ENCODE data around the gene MGAM2.
"Not testable (repeated sequence)": the region's sequence is repeated elsewhere in the genome, so short reads cannot be mapped to it uniquely, and the experiment has no call there.

MGAM2 gene

DNA sequence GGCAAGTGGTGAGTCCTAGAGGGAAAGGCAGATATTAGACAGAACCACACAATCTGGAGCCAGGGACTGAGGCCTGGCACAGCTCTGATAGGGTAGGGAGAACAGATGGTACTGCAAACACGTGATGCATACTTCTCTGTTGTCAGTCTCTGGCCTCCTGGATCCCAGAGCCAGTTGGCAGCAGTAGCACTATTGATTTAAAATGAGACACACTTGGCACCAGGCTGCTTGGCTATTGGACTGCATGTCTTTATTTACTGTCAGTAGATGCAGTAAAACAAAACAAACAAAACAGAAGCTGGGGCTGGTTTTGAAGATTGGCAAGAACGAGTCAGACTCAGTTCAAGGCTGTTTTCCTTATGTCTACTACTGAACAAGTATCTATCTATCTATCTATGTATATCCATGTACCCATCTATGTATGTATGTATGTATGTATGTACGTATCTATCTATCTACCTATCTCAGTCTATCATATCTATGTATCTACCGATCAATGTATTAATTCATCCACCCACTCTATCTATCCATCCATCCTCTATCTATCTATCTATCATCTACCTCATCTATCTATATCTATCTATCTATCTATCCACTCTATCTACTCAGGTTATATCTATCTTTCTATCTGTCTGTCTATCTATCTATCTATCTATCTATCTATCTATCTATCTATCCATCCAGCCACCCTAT lies 23.4 kb upstream of the MGAM2 start:
- DNase-seq (ENCODE audit: low spot score) = no peak
- TF ChIP-seq, protein P1, sequence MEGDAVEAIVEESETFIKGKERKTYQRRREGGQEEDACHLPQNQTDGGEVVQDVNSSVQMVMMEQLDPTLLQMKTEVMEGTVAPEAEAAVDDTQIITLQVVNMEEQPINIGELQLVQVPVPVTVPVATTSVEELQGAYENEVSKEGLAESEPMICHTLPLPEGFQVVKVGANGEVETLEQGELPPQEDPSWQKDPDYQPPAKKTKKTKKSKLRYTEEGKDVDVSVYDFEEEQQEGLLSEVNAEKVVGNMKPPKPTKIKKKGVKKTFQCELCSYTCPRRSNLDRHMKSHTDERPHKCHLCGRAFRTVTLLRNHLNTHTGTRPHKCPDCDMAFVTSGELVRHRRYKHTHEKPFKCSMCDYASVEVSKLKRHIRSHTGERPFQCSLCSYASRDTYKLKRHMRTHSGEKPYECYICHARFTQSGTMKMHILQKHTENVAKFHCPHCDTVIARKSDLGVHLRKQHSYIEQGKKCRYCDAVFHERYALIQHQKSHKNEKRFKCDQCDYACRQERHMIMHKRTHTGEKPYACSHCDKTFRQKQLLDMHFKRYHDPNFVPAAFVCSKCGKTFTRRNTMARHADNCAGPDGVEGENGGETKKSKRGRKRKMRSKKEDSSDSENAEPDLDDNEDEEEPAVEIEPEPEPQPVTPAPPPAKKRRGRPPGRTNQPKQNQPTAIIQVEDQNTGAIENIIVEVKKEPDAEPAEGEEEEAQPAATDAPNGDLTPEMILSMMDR (IDR thresholded peaks at IDR 0.05; ENCODE audit: extremely low read depth, insufficient read depth, missing control alignments) = no peak
- in situ Hi-C loops (cut with MboI; ENCODE audit: low pct_unique_long_range_greater_than_20kb, low sequenced_read_pairs, unreplicated experiment) = no loop called here

GRCh38 chr7:142089035-142089434 lies 22.5 kb upstream of the MGAM2 start:
- in situ Hi-C loops (cut with MboI; ENCODE audit: low pct_unique_long_range_greater_than_20kb, low sequenced_read_pairs, unreplicated experiment) = no loop called here
- no peak for DNase-seq (ENCODE audit: low spot score)
- TF ChIP-seq, protein P1 (IDR thresholded peaks at IDR 0.05; ENCODE audit: extremely low read depth, insufficient read depth, missing control alignments) = no peak

DNA sequence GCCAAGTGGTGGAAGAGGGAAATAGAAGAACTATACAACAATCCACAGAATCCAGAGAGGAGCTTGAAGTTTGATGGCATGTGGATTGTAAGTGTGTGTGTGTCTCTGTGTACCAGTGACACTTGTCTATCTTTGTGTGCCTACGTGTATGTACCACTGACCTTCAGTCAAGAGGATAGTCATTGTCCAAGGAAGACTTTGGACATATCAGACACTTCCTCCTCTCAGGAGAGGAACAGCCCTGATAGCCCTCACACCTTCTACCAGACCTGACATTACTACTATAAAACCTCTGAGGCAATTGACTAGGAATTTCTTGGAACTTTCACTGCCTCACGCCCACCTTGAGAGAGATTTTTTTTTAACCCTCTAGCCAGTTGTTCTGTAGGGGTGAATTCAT lies 19.6 kb upstream of the MGAM2 start:
- no peak for DNase-seq (ENCODE audit: low spot score)
- in situ Hi-C loops (cut with MboI; ENCODE audit: low pct_unique_long_range_greater_than_20kb, low sequenced_read_pairs, unreplicated experiment) = no loop called here
- TF ChIP-seq, protein P1 (IDR thresholded peaks at IDR 0.05; ENCODE audit: extremely low read depth, insufficient read depth, missing control alignments) = no peak

GRCh38 chr7:142094861-142095260 lies 16.7 kb upstream of the MGAM2 start:
- in situ Hi-C loops (cut with MboI; ENCODE audit: low pct_unique_long_range_greater_than_20kb, low sequenced_read_pairs, unreplicated experiment) = no loop called here
- TF ChIP-seq, protein P1 (IDR thresholded peaks at IDR 0.05; ENCODE audit: extremely low read depth, insufficient read depth, missing control alignments) = no peak

GRCh38 chr7:142097571-142097970 lies 13.9 kb upstream of the MGAM2 start:
- TF ChIP-seq, protein P1 (IDR thresholded peaks at IDR 0.05; ENCODE audit: extremely low read depth, insufficient read depth, missing control alignments) = no peak
- DNase-seq (ENCODE audit: low spot score) = no peak
- in situ Hi-C loops (cut with MboI; ENCODE audit: low pct_unique_long_range_greater_than_20kb, low sequenced_read_pairs, unreplicated experiment) = no loop called here

More at GRCh38 chr7:142094861-142095260, 16.7 kb upstream of the MGAM2 start:
- DNase-seq (ENCODE audit: low spot score) = no peak

DNA sequence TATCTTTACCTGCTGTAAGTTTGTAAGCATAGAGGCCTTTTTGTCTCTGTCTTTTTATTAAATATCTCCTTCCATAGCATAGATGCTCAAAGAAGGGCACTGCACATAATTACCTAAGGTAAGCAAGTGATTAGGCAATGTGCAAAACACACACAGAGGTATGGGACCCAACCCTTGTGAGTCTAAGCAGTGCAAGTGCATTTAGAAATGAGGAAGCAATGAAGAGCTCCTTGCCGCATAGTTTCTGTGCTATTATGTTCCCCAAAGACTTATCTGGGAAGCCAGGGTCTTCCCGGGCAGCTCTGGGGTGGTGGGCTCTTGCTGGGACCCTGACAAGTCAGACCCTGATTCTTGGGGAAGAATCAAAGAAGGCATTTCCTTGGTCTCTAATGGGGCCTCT lies 13.5 kb upstream of the MGAM2 start:
- no peak for DNase-seq (ENCODE audit: low spot score)
- TF ChIP-seq, protein P1 (IDR thresholded peaks at IDR 0.05; ENCODE audit: extremely low read depth, insufficient read depth, missing control alignments) = no peak
- in situ Hi-C loops (cut with MboI; ENCODE audit: low pct_unique_long_range_greater_than_20kb, low sequenced_read_pairs, unreplicated experiment) = no loop called here

DNA sequence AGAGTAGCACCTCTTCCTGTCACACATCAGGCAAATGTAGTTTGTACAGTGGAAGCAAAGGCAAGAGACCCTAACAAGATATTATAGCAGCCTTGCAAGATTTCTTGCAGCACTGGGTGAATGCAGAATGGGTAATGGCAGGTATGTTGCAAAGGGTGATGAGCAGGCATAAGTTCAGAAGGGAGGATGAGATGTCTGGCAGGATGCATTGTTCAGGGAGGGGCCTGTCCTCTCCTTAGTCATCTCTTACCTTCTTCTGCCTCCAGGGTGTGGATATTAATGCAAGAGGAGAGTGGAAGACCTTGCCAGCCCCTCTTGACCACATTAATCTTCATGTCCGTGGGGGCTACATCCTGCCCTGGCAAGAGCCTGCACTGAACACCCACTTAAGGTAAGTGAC lies 12.2 kb upstream of the MGAM2 start:
- DNase-seq (ENCODE audit: low spot score); in situ Hi-C loops (cut with MboI; ENCODE audit: low pct_unique_long_range_greater_than_20kb, low sequenced_read_pairs, unreplicated experiment): not testable (repeated sequence)
